NCI-H345 (cell line): ENCODE data around the gene EIF5A2.
"Not testable (repeated sequence)": the region's sequence is repeated elsewhere in the genome, so short reads cannot be mapped to it uniquely, and the experiment has no call there.

Experiments used
- DNase-seq: peaks from one replicate; lab custom pipeline; 2025; lab: John Stamatoyannopoulos, UW

Gene EIF5A2

DNA sequence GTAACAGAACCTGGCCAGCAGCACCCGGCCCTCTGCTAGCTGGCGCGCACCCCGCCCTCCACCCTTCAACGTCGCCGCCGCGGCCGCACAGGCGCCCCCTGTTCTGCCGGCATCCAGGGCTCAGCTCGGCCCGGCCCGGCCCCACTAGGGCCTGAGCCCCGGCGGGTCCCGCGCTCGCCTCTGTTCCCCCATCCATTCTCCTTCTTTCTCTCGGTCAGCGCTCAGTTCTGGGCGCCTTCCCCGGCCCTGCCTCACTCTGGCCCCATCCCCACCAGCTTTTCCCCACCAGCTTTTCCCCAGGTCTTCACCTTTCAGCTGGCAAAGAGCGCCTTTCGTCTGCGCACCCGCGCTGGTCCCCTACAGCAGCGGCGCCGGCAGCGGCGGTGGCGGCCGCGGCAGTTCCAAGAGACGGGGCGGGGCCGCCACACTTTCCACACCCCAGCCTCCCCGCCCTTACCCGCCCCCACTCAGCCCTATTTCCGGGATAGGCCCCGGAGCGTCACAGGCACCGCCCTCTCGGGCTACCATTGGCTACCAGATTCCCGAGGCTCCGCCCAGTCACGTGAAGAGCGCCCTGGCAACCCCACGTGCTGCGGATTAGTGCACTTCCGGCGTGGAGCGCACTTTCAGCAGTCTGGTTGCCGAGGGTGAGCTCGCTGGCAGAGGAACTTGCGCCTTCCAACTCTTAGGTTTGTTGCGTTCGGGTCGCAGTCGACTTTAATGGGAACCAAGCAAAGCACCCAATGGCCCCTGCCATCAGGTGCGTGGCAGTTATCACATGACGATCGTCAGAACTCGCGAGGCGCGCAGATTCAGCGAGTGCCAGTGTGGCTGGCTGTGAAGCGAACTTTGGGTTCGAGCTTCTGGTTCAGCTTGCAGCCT, at the start of gene EIF5A2:
TSS of gene EIF5A2 (minus strand) at position 403 of the 882 bp plus-strand sequence. CDS start 831 bp downstream, outside the sequence.
- peak; percentile 91 for DNase-seq

DNA sequence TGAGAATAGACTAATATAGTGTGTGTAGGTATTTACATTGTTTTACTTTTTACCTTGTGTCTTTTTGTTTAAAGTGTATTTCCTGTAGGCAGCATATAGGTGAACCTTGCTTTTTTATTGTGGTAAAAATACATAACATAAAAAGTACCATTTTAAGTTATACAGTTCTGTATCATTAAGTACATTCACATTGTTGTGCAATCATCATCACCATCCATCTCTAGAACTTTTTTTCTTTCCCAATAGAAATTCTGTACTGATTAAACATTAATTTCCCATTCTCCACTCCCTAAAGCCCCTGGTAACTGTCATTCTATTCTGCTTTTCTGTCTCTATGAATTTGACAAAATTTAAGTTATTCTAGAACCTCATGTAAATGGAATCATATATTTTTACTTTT, 48.2 kb upstream of the EIF5A2 start:
- DNase-seq: no peak

- DNase-seq: no peak
These were observed 45.3 kb upstream of the EIF5A2 start for GRCh38 chr3:170953736-170954135.

DNA sequence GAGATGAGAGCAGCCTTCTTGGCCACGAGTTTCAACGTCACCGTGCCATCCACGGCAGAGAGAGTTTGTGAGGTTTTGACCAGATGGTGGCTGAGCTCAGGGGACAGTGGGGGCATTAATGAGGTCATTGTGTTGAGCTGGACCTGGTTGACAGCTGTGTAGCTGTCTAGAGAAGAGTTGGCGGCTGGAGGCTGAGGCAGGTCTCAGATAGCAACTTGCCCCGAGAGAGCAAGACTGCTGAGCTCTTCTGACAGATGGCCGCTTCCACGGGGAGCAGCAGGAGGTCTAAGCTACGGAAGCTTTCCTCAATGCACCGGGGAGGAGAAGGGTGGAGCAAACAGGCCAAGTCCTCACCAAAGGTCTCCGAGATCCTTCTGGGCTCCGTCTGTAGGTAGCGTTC, 44.8 kb upstream of the EIF5A2 start:
- DNase-seq: no peak

DNA sequence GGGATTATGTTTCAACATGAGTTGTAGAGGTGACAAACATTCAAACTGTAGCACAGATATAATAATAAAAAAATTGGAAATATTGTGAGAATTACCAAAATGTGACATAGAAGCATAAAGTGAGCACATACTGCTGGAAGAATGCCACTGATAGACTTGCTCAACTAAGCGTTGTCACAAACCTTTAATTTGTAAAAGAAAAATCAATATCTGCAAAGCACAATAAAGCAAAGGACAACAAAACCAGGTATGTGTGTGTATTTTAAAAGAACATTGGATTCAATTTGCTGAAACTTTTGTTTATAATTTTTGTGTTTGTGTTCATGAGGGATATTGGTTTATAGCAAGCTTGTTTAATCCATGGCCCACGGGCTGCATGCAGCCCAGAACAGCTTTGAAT, 40.8 kb upstream of the EIF5A2 start:
- no peak for DNase-seq

GRCh38 chr3:170947018-170947769, 38.8 kb upstream of the EIF5A2 start:
- no peak for DNase-seq

GRCh38 chr3:170942011-170942410, 33.6 kb upstream of the EIF5A2 start:
- DNase-seq: no peak

GRCh38 chr3:170941551-170941950, 33.1 kb upstream of the EIF5A2 start:
- no peak for DNase-seq

DNA sequence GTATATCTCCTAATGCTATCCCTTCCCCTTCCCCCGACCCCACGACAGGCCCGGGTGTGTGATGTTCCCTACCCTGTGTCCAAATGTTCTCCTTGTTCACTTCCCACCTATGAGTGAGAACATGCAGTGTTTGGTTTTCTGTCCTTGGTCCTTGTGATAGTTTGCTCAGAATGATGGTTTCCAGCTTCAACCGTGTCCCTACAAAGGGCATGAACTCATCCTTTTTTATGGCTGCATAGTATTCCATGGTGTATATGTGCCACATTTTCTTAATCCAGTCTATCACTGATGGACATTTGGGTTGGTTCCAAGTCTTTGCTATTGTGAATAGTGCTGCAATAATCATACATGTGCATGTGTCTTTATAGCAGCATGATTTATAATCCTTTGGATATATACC, 24.6 kb upstream of the EIF5A2 start:
- DNase-seq: not testable (repeated sequence)

GRCh38 chr3:170923553-170923952, 15.1 kb upstream of the EIF5A2 start:
- DNase-seq: not testable (repeated sequence)

GRCh38 chr3:170918715-170919114, 10.3 kb upstream of the EIF5A2 start:
- no peak for DNase-seq

DNA sequence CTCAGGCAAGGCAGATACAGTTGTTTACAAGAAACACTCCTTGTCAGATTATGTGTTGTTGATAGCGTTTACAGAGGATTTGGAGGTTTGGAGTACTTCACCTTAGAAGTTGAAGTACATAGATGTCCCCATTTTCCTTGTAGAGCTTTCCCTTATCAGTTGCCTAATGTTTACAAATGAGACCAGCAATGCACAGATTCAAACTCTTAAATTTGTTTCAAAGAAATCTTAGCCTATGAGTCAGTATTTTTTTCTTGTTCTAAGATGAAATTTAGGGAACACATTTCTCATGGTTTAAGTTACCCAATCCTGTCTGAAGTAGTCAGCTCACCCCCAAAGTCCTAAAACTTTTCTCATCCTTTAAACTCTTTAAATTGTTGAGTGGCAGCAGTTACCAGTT, 6.3 kb upstream of the EIF5A2 start:
- DNase-seq: no peak

GRCh38 chr3:170914212-170914611, 5.8 kb upstream of the EIF5A2 start:
- DNase-seq: no peak

DNA sequence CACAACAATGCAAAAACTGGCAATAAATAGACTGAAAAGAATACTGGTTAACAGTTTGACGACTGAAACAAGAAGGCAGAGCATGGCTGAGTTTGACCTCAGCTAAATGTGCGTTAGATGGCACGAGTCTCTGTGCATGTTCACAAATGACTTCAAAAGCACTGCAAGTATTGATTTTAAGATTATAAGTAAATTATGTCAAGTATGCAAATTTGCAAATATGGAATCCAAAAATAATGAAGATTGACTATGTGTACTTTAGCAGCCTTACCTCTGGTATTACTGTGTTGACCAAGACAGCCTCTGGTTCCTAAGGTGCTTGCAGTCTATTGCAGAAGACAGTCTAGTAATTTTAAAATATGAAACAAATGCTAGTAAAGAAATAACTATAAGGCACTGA, 2.6 kb upstream of the EIF5A2 start:
- no peak for DNase-seq

DNA sequence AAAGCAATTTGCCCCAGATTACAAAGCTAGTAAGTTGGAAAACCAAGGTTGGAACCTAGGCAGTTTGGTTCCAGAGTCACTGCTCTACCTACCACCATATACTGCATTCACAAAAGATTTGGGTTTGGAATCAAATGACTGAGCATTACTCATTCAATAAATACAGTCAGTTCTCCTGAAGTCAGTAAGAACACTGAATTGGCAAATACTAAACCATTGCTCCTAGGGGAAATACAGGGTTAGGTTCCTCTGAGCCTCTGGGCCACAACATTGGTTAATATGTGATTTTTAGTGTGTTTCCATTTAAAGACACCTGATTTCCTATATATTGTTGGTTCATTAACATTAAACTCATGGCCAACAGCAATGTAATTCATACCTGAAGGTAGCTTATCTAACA, 2.1 kb upstream of the EIF5A2 start:
- DNase-seq: no peak

DNA sequence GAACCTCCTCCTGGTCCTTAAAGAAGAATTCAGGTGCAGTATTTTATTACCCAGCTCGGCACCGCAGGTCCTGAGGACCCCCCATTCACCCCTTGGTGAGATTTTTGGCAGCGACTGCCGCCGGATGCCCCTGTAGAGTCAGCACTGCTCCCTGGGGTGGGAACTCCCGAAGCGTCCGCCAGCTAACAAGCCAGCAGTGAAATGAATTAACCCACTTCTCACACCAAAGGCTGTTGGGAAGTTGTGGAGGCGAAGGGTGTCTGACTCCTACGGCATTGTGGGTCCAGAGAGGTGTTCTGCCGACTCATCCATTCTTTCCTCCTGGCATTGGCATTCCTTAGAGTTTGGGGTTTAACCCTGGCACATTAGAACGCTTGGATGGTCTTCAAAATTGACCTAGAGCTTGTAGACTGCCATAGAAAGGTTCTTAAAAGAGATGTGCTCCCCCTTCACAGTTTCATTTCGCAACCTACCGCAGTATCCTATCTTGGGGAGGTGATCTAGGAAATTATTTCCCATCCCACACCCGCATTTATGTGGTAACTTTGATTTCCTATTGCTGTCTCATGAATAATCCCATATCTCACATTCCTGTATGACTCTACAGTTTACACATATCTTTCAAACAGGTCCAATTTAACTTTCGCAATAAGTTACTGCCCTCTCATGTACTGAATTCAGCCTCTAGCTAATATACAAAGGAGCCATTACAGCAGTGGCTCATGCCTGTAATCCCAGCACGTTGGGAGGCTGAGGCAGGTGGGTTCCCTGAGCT, 879 bp upstream of the EIF5A2 start:
- no peak for DNase-seq

DNA sequence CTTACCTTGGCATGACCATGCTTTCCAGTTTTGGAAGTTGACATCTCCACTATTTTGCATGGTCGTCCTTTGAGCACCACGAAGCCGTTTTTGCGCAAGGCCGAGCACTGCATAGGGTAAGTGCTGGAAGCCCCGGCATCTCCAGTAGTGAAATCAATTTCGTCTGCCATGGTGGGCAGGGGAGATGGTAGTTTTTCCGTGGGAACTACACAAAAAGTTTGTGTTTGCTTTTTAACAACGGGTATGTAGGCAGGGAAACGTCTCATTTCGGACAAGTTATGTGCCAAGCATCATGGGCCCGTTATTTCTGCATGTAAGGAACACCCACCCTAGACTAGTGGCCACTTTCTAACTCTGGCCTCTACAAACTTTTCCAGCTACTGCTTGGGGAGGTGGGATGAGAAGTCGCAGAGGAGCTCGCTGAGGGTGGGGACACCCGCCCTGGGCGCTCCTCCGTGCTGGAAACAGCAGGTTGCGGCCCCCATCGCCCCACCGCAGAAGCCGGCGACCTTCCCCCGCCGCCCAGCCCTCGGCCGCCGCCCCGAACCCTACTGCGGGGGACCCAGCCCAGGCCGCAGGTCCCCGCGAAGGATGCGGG, 701 bp downstream of the EIF5A2 start:
- DNase-seq: no peak

GRCh38 chr3:170905862-170906261, 2.6 kb downstream of the EIF5A2 start:
- no peak for DNase-seq

DNA sequence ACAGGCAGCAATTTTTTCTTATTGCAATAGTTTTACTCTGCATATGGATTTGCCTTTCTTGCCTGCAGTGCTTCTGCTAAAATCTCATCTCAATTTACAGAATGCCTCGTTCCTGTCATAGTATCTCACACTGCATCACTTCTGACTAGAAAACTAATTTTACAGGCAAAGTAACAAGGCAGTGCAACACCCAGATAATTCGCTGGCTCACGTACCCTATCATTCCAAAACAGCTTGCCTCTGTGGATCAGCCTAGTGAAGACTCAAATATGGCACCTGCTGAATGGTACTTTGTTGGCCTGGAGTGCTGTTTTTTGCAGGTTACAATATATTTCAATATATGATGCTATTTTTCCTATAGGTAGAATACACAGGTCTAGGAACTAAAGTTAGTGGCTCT, 5.3 kb downstream of the EIF5A2 start:
- no peak for DNase-seq

DNA sequence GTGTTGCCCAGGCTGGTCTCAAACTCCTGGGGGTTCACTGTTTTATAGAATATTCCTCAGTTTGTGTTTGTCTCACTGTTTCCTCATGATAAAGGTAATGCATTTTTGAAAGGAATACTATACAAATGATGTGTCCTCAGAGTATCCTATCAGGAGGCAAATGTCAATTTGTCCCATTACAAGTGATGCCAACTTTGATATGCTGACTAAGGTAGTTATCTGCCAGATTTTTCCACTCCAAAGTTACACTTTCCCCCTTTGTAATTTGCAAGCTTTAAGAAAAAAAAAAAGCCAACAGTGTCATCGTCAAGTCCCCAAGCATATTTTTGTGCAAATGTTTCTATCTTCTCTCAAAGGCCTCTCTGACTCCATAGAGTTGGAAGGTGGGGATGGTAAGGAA, 9.0 kb downstream of the EIF5A2 start:
- no peak for DNase-seq

DNA sequence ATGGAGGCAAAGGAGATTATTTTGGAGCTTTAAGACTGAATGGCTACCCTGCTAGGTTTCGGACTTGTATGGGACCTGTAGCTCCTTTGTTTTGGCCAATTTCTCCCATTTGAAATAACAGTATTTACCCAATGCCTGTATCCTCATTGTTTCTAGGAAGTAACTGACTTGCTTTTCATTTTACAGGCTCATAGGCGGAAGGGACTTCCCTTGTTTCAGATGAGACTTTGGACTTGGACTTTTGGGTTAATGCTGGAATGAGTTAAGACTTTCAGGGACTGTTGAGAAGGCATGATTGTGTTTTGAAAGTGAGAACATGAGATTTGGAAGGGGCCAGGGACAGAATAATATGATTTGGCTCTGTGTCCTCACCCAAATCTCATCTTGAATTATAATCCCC, 10.5 kb downstream of the EIF5A2 start:
- DNase-seq: no peak

DNA sequence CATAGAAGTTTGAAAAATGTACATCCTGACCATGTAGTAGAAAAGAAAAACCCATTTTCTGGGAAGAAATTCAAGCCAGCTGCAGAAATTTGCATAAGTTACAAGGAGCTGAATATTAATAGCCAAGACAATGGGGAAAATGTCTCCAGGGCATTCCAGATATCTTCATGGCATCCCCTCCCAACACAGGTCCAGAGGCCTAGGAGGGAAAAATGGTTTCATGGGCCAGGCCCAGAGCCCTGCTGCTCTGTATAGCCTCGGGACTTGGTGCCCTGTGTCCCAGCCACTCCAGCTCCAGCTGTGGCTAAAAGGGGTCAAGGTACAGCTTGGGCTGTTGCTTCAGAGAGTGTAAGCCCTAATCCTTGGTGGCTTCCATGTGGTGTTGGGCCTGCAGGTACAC, 11.2 kb downstream of the EIF5A2 start:
- not testable (repeated sequence) for DNase-seq
